ENCODE results near the gene PPP1R16B. TPM values are rescaled to one million over a fixed set of nuclear protein-coding genes. Genes with fewer than 3 reads are reported as not detected.

Gene PPP1R16B
- total RNA-seq, 1 donor from 2014 or later, result 5.3 TPM

DNA sequence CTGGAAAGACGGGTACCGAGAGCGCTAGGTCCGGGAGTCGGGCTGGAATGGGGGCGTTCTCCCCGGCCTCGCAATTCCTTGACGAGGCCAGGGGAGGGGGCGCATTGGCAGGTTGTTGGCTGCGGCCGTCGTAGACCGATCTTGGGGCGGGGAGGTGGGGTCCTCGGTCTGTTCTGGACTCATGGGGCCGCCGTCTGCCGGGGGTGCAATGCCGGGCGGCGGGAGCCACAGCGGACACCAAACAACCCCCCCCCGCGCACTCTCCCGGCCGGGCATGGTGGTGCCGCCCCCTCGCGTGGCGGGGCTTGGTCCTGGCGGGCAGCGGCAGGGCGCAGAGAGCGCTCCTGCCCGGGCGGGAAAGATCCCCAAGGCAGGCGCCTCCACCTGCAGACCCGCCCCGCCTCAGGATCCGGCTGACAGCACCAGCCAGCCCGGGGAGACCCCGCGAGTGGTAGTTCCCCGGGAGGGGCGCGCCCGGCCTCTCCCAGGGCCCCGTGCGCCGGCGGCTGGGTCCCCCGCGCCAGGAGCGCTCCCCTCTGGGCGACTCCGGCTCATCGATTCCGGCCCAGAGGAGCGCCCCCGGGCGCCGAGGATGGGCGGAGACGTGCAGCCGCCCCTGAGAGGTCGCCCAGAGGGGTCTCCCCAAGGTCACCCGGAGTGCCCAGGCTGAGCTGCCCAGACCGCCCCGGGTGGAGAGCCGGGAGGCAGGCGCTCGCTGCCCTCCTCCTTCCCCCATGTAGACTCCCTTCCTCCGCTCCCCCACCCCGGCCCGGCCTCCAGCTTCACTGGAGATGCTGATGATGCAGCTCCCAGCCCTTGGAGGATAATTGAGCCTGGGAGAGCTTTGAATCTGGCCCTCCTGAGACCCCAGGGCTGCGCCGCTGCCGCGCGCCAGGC lies 709 bp downstream of the PPP1R16B start:
- Mint-ChIP-seq H3K27ac (ENCODE audit: unreplicated experiment) (no peak overlapping the region), H3K4me3 (ENCODE audit: unreplicated experiment) (peak overlapping the region; percentile 74), H3K36me3 (ENCODE audit: unreplicated experiment) (no peaks in the 10 kb centered on the region), H3K9me3 (ENCODE audit: unreplicated experiment) (peaks cover 6% of the 10 kb centered on the region), H3K4me1 (ENCODE audit: low read depth, unreplicated experiment) (peaks cover 22% of the 10 kb centered on the region), H3K27me3 (ENCODE audit: unreplicated experiment) (peaks cover 2% of the 10 kb centered on the region)
- TF ChIP-seq, protein P1, sequence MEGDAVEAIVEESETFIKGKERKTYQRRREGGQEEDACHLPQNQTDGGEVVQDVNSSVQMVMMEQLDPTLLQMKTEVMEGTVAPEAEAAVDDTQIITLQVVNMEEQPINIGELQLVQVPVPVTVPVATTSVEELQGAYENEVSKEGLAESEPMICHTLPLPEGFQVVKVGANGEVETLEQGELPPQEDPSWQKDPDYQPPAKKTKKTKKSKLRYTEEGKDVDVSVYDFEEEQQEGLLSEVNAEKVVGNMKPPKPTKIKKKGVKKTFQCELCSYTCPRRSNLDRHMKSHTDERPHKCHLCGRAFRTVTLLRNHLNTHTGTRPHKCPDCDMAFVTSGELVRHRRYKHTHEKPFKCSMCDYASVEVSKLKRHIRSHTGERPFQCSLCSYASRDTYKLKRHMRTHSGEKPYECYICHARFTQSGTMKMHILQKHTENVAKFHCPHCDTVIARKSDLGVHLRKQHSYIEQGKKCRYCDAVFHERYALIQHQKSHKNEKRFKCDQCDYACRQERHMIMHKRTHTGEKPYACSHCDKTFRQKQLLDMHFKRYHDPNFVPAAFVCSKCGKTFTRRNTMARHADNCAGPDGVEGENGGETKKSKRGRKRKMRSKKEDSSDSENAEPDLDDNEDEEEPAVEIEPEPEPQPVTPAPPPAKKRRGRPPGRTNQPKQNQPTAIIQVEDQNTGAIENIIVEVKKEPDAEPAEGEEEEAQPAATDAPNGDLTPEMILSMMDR (IDR thresholded peaks at IDR 0.05; ENCODE audit: partially characterized antibody, unreplicated experiment), result no peak
- peak; percentile 46 for DNase-seq

DNA sequence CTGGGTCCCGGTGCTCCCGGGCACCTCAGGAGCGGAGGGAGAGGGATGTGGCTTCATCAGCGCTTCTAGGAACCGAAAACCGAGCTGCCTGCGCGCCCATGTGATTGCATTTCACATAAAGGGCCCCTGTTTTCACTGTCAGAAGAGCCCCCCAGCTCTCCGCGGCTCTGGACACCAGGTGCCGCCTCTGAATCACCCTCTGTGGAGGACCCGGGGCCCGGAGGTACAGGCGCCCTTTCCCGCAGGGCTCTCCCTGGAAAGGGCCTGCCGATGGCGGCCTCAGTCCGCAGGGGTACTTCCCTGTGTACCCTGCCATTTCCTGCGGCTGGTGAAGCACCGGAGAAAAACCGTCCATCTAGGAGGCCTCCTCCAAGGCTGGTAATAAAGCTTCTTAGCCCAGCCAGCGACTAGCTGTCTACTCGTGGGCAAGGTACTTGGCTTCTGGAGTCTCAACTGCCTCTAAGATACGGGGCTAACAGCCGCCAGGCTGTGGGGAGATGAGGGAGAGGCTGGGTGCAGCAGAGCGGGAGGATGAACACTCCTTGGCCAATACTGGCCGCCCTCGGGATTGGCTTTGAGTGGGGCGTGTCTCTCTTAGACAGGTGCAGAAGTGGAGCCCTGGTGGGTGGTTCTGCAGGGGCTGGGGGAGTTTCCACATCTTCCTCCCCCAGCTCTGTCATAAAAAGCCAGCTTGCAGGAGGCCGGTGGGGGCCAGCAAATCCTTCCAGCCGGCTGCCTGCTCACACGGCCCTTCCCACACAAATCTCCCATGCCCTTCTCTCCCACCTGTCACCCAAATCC lies 1.6 kb downstream of the PPP1R16B start:
- TF ChIP-seq, protein P1 (IDR thresholded peaks at IDR 0.05; ENCODE audit: partially characterized antibody, unreplicated experiment), result no peak
- no peaks in the 10 kb centered on the region for H3K36me3 Mint-ChIP-seq (ENCODE audit: unreplicated experiment)
- H3K9me3 Mint-ChIP-seq (ENCODE audit: unreplicated experiment), result peaks cover 6% of the 10 kb centered on the region
- H3K27ac Mint-ChIP-seq (ENCODE audit: unreplicated experiment), result peak overlapping the region; percentile 30
- DNase-seq, result peak; percentile 44
- peaks cover 28% of the 10 kb centered on the region for H3K4me1 Mint-ChIP-seq (ENCODE audit: low read depth, unreplicated experiment)
- H3K27me3 Mint-ChIP-seq (ENCODE audit: unreplicated experiment), result peaks cover 2% of the 10 kb centered on the region
- peak overlapping the region; percentile 85 for H3K4me3 Mint-ChIP-seq (ENCODE audit: unreplicated experiment)

DNA sequence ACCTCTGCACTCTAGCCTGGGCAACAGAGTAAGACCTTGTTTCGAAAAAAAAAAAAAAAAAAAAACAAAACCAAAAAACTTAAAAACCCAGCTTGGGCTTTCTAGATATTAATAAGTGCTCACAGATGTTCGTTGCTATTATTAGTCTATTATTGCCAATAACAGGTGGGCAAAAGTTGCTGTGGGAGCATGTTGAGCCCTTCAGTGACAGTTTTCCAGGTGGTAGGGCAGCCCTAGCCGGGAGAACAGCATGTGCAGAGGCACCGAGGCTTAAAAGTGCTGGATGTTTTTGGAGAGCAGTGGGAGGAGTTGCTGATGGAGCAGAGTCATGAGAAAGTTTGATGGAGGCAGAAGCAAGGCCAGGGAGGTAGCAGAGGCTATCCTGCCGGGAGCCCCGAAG lies 4.4 kb downstream of the PPP1R16B start:
- Mint-ChIP-seq H3K27me3 (ENCODE audit: unreplicated experiment) (peaks cover under 1% of the 10 kb centered on the region), H3K4me1 (ENCODE audit: low read depth, unreplicated experiment) (peaks cover 31% of the 10 kb centered on the region), H3K27ac (ENCODE audit: unreplicated experiment) (peak overlapping the region; percentile 48), H3K4me3 (ENCODE audit: unreplicated experiment) (no peak overlapping the region), H3K9me3 (ENCODE audit: unreplicated experiment) (peaks cover 6% of the 10 kb centered on the region), H3K36me3 (ENCODE audit: unreplicated experiment) (no peaks in the 10 kb centered on the region)
- TF ChIP-seq, protein P1 (IDR thresholded peaks at IDR 0.05; ENCODE audit: partially characterized antibody, unreplicated experiment), result no peak
- no peak for DNase-seq

DNA sequence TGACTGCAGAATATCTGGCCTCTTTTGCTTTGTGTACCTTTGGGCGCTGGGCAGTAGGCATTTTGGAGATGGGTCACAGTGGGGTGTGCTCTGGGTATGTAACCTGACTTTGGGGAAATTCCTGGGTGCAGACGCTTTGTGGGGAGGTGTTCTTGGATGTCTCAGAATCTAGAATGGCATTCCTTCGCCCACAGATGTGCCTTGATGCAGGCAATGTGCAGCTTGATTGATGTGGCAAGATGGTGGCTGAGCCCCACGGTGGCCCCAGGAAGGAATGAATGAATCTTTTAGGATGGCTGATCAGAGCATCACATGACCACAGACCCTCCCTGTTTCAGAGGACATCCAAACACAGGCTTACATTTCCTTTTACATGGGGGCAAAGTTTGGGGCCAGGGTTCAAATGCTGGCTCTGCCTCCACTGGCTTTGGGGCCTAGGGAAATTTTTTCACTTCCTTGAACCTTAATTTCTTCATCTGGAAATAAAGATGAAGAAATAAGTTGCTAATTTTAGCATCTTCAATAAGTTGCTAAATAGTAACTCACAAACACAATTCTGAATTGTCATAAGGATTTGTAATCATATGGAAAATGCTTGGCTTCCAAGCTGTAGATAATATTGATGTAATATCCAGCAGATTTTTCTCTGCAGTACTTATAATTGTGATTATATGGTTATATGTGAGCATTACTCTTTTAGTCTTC lies 5.6 kb downstream of the PPP1R16B start:
- no peak for DNase-seq
- TF ChIP-seq, protein P1 (IDR thresholded peaks at IDR 0.05; ENCODE audit: partially characterized antibody, unreplicated experiment), result no peak
- no peaks in the 10 kb centered on the region for H3K36me3 Mint-ChIP-seq (ENCODE audit: unreplicated experiment)
- no peaks in the 10 kb centered on the region for H3K27me3 Mint-ChIP-seq (ENCODE audit: unreplicated experiment)
- peaks cover 31% of the 10 kb centered on the region for H3K4me1 Mint-ChIP-seq (ENCODE audit: low read depth, unreplicated experiment)
- peaks cover 6% of the 10 kb centered on the region for H3K9me3 Mint-ChIP-seq (ENCODE audit: unreplicated experiment)
- peak overlapping the region; percentile 71 for H3K4me3 Mint-ChIP-seq (ENCODE audit: unreplicated experiment)
- peak overlapping the region; percentile 70 for H3K27ac Mint-ChIP-seq (ENCODE audit: unreplicated experiment)
